Measurements from ENCODE around the gene KRI1. TPM values are rescaled to one million over a fixed set of nuclear protein-coding genes. Genes with fewer than 3 reads are reported as not detected.

KRI1 gene
- 15.1 to 18.2 TPM (median 17.5 TPM) in 5 replicates for total RNA-seq (2022; extraction: Qiagen RNA extraction)

DNA sequence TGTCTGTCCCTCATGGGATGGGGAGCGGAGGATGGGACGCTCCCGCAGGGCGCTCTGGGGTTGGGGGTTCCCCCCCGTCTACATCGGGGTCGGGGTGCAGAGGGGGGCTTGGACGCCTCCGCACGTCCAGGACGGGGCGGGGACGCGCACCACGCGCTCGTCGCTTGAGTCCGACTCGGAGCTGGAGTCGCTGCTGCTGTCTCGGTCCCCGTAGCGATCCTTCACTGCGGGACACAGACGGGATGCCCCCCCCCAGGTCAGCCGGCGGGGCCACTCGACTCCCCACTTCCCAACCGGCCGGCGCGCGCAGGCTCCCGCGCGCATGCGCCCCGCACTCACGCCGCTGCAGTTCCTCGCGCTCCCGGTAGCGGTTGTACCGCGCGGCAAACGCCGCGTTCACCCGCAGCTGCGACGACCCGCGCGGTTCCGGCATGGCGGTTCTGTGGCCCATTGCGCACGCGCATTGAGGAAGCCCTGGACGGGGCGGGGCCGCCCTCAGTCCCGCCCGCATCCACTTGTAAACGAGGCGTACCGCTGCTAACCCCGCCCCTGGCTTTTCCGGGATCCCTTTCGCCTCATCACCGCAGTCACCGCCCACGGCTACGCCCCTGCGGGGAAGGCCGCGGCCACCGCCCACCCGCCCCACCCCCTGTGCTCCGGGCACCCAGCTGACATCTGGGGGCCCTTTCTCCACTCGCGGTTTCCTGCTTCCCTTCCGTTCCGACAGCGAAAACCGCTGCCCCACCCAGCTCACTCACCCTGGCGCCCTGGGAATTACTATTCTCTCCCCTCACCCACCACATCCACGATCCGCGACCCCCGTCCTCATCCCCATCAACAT lies at the start of gene KRI1:
Gene KRI1 (minus strand): TSS at position 444 of the 841 bp plus-strand sequence. CDS start 11 bp downstream, at position 433.

GRCh38 chr19:10587022-10587838 lies 21.4 kb upstream of the KRI1 start, which contains the start of gene AP1M2:
AP1M2 (minus strand) TSS chr19:10587312; CDS start chr19:10587231, 81 bp downstream.

DNA sequence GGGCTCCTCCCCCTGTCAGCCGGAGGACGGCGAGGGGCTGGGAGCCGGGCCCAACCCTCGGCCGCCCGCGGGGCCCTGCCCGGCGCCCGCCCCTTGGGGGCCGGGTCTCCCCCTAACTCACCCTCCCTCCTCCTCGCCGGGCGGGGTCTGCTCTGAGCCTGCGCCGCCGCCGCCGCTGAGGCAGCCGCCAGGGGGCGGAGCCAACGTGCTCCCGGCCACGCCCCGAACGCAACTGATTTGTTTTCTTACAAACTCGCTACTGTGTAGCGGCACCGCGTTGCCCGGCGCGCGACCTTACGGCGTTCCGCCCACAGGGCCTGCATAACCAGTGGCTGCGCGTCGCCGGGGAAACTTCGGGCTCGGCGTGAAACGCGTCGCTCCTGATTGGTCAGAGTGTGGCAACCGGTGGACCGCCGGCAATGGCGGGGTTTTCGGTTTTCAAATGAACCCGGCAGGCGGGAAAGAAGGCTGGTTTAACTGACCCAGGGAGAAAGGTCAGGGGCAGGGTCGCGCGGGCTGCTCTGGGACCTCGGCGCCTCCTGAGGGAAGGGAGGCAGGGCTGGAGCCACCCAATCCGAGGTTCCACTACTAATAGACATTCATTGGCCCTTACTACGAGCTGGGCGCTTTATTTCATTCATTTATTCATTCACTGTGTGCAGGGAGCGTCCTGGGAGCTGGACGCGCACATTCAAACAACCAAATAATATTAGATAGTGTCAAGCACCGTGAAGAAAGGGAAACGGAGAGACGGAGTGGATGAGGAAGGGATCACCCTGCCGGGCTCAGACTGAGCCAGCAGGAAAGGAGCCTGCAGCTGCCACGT lies 3.2 kb upstream of the KRI1 start, which contains the start of gene CDKN2D:
Gene CDKN2D (minus strand): TSS at position 154 of the 826 bp plus-strand sequence. CDS start 326 bp downstream, outside the sequence.

DNA sequence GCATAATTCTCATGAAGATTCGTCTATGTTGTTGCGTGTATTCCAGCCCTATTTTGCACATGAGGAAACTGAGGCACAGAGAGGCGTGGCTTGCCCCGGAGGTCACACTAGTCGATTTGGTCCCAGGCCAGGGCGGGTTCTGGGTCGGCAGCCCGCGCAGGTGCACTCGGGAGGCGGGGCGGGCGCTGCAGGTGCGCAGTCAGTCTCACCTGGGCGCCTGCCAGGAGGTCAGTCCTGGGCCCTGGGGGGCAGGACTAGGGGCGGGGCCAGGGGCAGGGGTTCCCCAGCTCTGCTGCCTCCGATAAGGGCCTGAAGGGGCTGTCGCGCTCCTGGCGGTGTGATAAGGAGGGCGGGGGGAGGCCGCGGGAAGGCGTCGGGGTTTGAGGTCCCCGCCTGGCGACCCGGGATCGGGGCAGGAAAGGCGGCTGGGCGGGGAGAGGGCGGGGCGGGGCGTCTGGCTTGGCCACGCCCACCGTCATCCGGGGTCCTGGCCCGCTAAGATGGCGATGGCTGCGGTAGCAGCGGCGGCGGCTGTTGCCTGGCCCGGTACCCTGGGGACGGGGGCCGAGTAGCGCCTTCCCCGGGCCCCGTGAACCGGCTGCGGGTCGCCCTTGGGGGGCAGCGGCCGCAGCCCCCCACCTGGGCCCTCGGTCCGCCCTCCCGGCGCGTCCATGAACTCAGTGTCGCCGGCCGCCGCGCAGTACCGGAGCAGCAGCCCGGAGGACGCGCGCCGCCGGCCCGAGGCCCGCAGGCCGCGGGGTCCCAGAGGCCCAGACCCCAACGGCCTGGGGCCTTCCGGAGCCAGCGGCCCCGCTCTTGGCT lies 22.2 kb downstream of the KRI1 start, which contains the start of gene ATG4D:
Gene ATG4D (plus strand): TSS at position 485 of the 822 bp plus-strand sequence. CDS start 187 bp downstream, at position 672.

DNA sequence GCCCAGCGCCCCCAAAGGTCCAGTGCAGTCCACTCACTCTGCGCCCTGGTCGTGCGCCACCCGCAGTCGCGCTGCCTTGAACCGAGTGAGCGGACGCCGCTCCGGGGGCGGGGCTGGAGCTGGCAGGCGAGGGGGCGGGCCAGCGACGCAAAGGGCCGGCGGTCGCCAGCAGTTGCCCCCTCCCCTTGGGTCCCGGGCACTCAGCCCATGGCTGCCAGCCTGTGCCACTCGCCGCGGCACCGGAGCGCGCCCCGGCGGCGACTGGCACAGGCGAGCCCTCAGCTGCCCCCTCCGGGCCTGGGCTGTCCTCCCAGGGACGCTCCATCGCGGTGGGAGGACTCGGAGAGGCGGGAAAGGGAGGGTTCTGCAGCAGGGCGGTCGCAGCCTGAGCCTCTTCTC lies 48.5 kb downstream of the KRI1 start, which contains the start of gene S1PR5:
Gene S1PR5 (minus strand): TSS at position 87 of the 399 bp plus-strand sequence. CDS start 2,436 bp downstream, outside the sequence.

Other genes with a start within 250 kb of the KRI1 start
- gene FDX2, start 250.0 kb downstream of the KRI1 start, total RNA-seq (2022; extraction: Qiagen RNA extraction) = 25.9 to 41.7 TPM (median 33.8 TPM) in 5 replicates
- 21.7 to 31.3 TPM (median 28.9 TPM) in 5 replicates for gene RAVER1, start 232.5 kb downstream of the KRI1 start, total RNA-seq (2022; extraction: Qiagen RNA extraction)
- 7.2 to 11.0 TPM (median 8.8 TPM) in 5 replicates for gene ICAM3, start 226.4 kb downstream of the KRI1 start, total RNA-seq (2022; extraction: Qiagen RNA extraction)
- gene TYK2, start 185.4 kb downstream of the KRI1 start, total RNA-seq (2022; extraction: Qiagen RNA extraction) = 27.3 to 52.9 TPM (median 43.9 TPM) in 5 replicates
- 159 to 201 TPM (median 189 TPM) in 5 replicates for gene CDC37, start 162.5 kb downstream of the KRI1 start, total RNA-seq (2022; extraction: Qiagen RNA extraction)
- gene PDE4A, start 145.5 kb downstream of the KRI1 start, total RNA-seq (2022; extraction: Qiagen RNA extraction) = 3.8 to 5.4 TPM (median 4.9 TPM) in 5 replicates
- gene KEAP1, start 62.7 kb downstream of the KRI1 start, total RNA-seq (2022; extraction: Qiagen RNA extraction) = 51.2 to 65.8 TPM (median 62.5 TPM) in 5 replicates
- 1.5 to 2.5 TPM (median 2.1 TPM) in 5 replicates for gene S1PR5, start 48.6 kb downstream of the KRI1 start, total RNA-seq (2022; extraction: Qiagen RNA extraction)
- gene ATG4D, start 22.1 kb downstream of the KRI1 start, total RNA-seq (2022; extraction: Qiagen RNA extraction) = 15.1 to 22.7 TPM (median 21.9 TPM) in 5 replicates
- 4.7 to 7.2 TPM (median 7.0 TPM) in 5 replicates for gene CDKN2D, start 3.0 kb upstream of the KRI1 start, total RNA-seq (2022; extraction: Qiagen RNA extraction)
- gene AP1M2, start 21.3 kb upstream of the KRI1 start, total RNA-seq (2022; extraction: Qiagen RNA extraction) = 27.7 to 55.1 TPM (median 44.5 TPM) in 5 replicates
- gene SLC44A2, start 59.5 kb upstream of the KRI1 start, total RNA-seq (2022; extraction: Qiagen RNA extraction) = 5.8 to 9.3 TPM (median 6.8 TPM) in 5 replicates
- 149 to 174 TPM (median 168 TPM) in 5 replicates for gene ILF3, start 88.3 kb upstream of the KRI1 start, total RNA-seq (2022; extraction: Qiagen RNA extraction)
- gene QTRT1, start 135.4 kb upstream of the KRI1 start, total RNA-seq (2022; extraction: Qiagen RNA extraction) = 27.7 to 39.3 TPM (median 36.7 TPM) in 5 replicates
- gene DNM2, start 152.1 kb upstream of the KRI1 start, total RNA-seq (2022; extraction: Qiagen RNA extraction) = 49.7 to 58.5 TPM (median 54.2 TPM) in 5 replicates